Colon (tissue), 2 donors: ENCODE measurements around the gene B3GALNT1.

Experiments
- FAIRE-seq: peaks from 2 replicates; lab custom pipeline; 2012; peaks lifted over from hg19 to GRCh38; lab: Jason Lieb, UNC
- donor health status: control.
- donor health status: control.

The B3GALNT1 gene

GRCh38 chr3:161104561-161105551 lies at the start of gene B3GALNT1:
Gene B3GALNT1 (minus strand): TSS chr3:161105349. CDS start chr3:161086754, 18,595 bp downstream.
- FAIRE-seq = no peak

- no peak for FAIRE-seq
Measured at GRCh38 chr3:161153480-161153879, 48.3 kb upstream of the B3GALNT1 start.

- FAIRE-seq = no peak
Measured at GRCh38 chr3:161150001-161150525, 44.9 kb upstream of the B3GALNT1 start.

- FAIRE-seq = no peak
Measured at GRCh38 chr3:161149529-161149928, 44.4 kb upstream of the B3GALNT1 start.

- FAIRE-seq = no peak
Measured at GRCh38 chr3:161148832-161149475, 43.8 kb upstream of the B3GALNT1 start.

GRCh38 chr3:161142486-161142885 lies 37.3 kb upstream of the B3GALNT1 start:
- FAIRE-seq = no peak

- FAIRE-seq = no peak
Measured at GRCh38 chr3:161139686-161140085, 34.5 kb upstream of the B3GALNT1 start.

- FAIRE-seq = no peak
Measured at GRCh38 chr3:161137260-161137659, 32.1 kb upstream of the B3GALNT1 start.

GRCh38 chr3:161132391-161132790 lies 27.2 kb upstream of the B3GALNT1 start:
- FAIRE-seq = no peak

- FAIRE-seq = no peak
Measured at GRCh38 chr3:161126495-161126894, 21.3 kb upstream of the B3GALNT1 start.

- FAIRE-seq = no peak
Measured at GRCh38 chr3:161117646-161118045, 12.5 kb upstream of the B3GALNT1 start.

- no peak for FAIRE-seq
Measured at GRCh38 chr3:161108840-161109239, 3.7 kb upstream of the B3GALNT1 start.

GRCh38 chr3:161107311-161107710 lies 2.2 kb upstream of the B3GALNT1 start:
- no peak for FAIRE-seq

GRCh38 chr3:161103776-161104385 lies 1.3 kb downstream of the B3GALNT1 start:
- no peak for FAIRE-seq

- no peak for FAIRE-seq
Measured at GRCh38 chr3:161101609-161102008, 3.5 kb downstream of the B3GALNT1 start.

GRCh38 chr3:161100994-161101393 lies 4.2 kb downstream of the B3GALNT1 start:
- no peak for FAIRE-seq

GRCh38 chr3:161096771-161097367 lies 8.3 kb downstream of the B3GALNT1 start:
- FAIRE-seq = no peak

GRCh38 chr3:161093895-161094294 lies 11.3 kb downstream of the B3GALNT1 start:
- FAIRE-seq = no peak

GRCh38 chr3:161084277-161084676 lies 20.9 kb downstream of the B3GALNT1 start:
- FAIRE-seq = no peak

- no peak for FAIRE-seq
Measured at GRCh38 chr3:161083131-161083530, 22.0 kb downstream of the B3GALNT1 start.

- FAIRE-seq = no peak
Measured at GRCh38 chr3:161082063-161082462, 23.1 kb downstream of the B3GALNT1 start.

GRCh38 chr3:161081633-161082032 lies 23.5 kb downstream of the B3GALNT1 start:
- FAIRE-seq = no peak
